ENCODE data around the gene TMEM101. TPM values are rescaled to one million over a fixed set of nuclear protein-coding genes. Genes with fewer than 3 reads are reported as not detected.
A peak's percentile ranks its signal among the peaks of the same experiment; 100 is the strongest.

Gene TMEM101
- total and polyA plus RNA-seq, 2 of the 13 experiments (the other 11 are each of a cell fraction or from before 2014, with no cell fraction given), result 72.0 to 100 TPM

GRCh38 chr17:44014437-44015172, at the start of gene TMEM101 (continued):
- TF ChIP-seq KLF15 (CRISPR knock-in tag; IDR thresholded peaks at IDR 0.05; ENCODE audit: borderline replicate concordance) (peak; percentile 45; the same call in 1 of the 2 replicates), PLRG1 (conservative IDR thresholded peaks at IDR 0.05) (no peak), ZNF33A (CRISPR knock-in tag; IDR thresholded peaks at IDR 0.05; ENCODE audit: borderline replicate concordance) (0 out of 2 replicates have a peak, but pooled peaks have one; percentile 62), ZNF136 (CRISPR knock-in tag; IDR thresholded peaks at IDR 0.05; ENCODE audit: low read depth) (peak; percentile 56; the same call in 1 of the 2 replicates), DNMT1 (CRISPR knock-in tag; IDR thresholded peaks at IDR 0.05) (0 out of 2 replicates have a peak, but pooled peaks have one; percentile 46), SRSF9 (IDR thresholded peaks at IDR 0.05; ENCODE audit: borderline replicate concordance, insufficient read depth, low read depth, low read length, poor library complexity, severe bottlenecking) (no peak), THRA (CRISPR knock-in tag; IDR thresholded peaks at IDR 0.05; ENCODE audit: borderline replicate concordance) (peak; percentile 73; the same call in 1 of the 2 replicates), ZNF558 (CRISPR knock-in tag; IDR thresholded peaks at IDR 0.05; ENCODE audit: borderline replicate concordance) (peak; percentile 47), POLR2A (IDR thresholded peaks at IDR 0.05; ENCODE audit: insufficient read depth in 1 of 2, low read depth in 2 of 2, low read length in 2 of 2) (peak; percentile 84 to 89), ZNF549 (CRISPR knock-in tag; IDR thresholded peaks at IDR 0.05) (no peak), ZNF530 (CRISPR knock-in tag; IDR thresholded peaks at IDR 0.05; ENCODE audit: low read depth) (no peak), SMAD9 (CRISPR knock-in tag; IDR thresholded peaks at IDR 0.05) (no peak), RFXAP (CRISPR knock-in tag; IDR thresholded peaks at IDR 0.05; ENCODE audit: borderline replicate concordance) (peak; percentile 92), CHCHD3 (CRISPR knock-in tag; IDR thresholded peaks at IDR 0.05) (peak; percentile 78), ZNF496 (CRISPR knock-in tag; IDR thresholded peaks at IDR 0.05; ENCODE audit: insufficient replicate concordance) (no peak), ATF7 (IDR thresholded peaks at IDR 0.05) (no peak), ATF7 (CRISPR knock-in tag; IDR thresholded peaks at IDR 0.05) (peak; percentile 91), ZSCAN12 (CRISPR knock-in tag; IDR thresholded peaks at IDR 0.05) (no peak; the same call in 1 of the 2 replicates), PRMT3 (CRISPR knock-in tag; IDR thresholded peaks at IDR 0.05; ENCODE audit: borderline replicate concordance, low read depth) (no peak), HNRNPL (IDR thresholded peaks at IDR 0.05; ENCODE audit: low read depth, low read length) (0 out of 2 replicates have a peak, but pooled peaks have one; percentile 33)
- TF ChIP-seq, protein P1, sequence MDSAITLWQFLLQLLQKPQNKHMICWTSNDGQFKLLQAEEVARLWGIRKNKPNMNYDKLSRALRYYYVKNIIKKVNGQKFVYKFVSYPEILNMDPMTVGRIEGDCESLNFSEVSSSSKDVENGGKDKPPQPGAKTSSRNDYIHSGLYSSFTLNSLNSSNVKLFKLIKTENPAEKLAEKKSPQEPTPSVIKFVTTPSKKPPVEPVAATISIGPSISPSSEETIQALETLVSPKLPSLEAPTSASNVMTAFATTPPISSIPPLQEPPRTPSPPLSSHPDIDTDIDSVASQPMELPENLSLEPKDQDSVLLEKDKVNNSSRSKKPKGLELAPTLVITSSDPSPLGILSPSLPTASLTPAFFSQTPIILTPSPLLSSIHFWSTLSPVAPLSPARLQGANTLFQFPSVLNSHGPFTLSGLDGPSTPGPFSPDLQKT (CRISPR knock-in tag; IDR thresholded peaks at IDR 0.05; ENCODE audit: borderline replicate concordance), result no peak
- TF ChIP-seq, protein P2, sequence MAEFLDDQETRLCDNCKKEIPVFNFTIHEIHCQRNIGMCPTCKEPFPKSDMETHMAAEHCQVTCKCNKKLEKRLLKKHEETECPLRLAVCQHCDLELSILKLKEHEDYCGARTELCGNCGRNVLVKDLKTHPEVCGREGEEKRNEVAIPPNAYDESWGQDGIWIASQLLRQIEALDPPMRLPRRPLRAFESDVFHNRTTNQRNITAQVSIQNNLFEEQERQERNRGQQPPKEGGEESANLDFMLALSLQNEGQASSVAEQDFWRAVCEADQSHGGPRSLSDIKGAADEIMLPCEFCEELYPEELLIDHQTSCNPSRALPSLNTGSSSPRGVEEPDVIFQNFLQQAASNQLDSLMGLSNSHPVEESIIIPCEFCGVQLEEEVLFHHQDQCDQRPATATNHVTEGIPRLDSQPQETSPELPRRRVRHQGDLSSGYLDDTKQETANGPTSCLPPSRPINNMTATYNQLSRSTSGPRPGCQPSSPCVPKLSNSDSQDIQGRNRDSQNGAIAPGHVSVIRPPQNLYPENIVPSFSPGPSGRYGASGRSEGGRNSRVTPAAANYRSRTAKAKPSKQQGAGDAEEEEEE (CRISPR knock-in tag; IDR thresholded peaks at IDR 0.05; ENCODE audit: borderline replicate concordance), result no peak
- TF ChIP-seq, protein P3, sequence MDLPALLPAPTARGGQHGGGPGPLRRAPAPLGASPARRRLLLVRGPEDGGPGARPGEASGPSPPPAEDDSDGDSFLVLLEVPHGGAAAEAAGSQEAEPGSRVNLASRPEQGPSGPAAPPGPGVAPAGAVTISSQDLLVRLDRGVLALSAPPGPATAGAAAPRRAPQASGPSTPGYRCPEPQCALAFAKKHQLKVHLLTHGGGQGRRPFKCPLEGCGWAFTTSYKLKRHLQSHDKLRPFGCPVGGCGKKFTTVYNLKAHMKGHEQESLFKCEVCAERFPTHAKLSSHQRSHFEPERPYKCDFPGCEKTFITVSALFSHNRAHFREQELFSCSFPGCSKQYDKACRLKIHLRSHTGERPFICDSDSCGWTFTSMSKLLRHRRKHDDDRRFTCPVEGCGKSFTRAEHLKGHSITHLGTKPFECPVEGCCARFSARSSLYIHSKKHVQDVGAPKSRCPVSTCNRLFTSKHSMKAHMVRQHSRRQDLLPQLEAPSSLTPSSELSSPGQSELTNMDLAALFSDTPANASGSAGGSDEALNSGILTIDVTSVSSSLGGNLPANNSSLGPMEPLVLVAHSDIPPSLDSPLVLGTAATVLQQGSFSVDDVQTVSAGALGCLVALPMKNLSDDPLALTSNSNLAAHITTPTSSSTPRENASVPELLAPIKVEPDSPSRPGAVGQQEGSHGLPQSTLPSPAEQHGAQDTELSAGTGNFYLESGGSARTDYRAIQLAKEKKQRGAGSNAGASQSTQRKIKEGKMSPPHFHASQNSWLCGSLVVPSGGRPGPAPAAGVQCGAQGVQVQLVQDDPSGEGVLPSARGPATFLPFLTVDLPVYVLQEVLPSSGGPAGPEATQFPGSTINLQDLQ (CRISPR knock-in tag; IDR thresholded peaks at IDR 0.05), result peak; percentile 93; the same call in 1 of the 2 replicates

Measured in HepG2 (cell line).